Colonic mucosa (tissue), 4 donors: Measurements from ENCODE around the gene TGFBR3L. TPM values are rescaled to one million over a fixed set of nuclear protein-coding genes. Genes with fewer than 3 reads are reported as not detected.

Experiments
- DNase-seq: peaks from one replicate; pipeline ENCODE4 v3.0.0-alpha.2; 2020
- H3K27ac ChIP-seq: fragments of 200-600 bp; one replicate; pipeline ENCODE4 v1.8.0; 2021
- H3K27me3 ChIP-seq: fragments of 200-600 bp; one replicate; pipeline ENCODE4 v1.8.0; 2021
- H3K36me3 ChIP-seq: fragments of 200-600 bp; one replicate; pipeline ENCODE4 v1.8.0; 2021
- H3K4me1 ChIP-seq: fragments of 200-600 bp; one replicate; pipeline ENCODE4 v1.8.0; 2021; ENCODE audit warnings: mild to moderate bottlenecking
- H3K4me3 ChIP-seq: fragments of 200-600 bp; one replicate; pipeline ENCODE4 v1.8.0; 2021
- H3K9ac ChIP-seq, 2 donors: one replicate each; pipeline ENCODE4 v1.7.0; 2013; ENCODE audit warnings: control low read depth in 2 of 2, low read depth in 2 of 2, low read length in 2 of 2
- H3K9me3 ChIP-seq: fragments of 200-600 bp; one replicate; pipeline ENCODE4 v1.8.0; 2021
- intact Hi-C: fragments of 100-400 bp; cut with DNase I; formaldehyde crosslinking; loops from one replicate; pipeline ENCODE4 v1.14.1; 2022
- total RNA-seq, 2 donors: library from RNA; stranded (reverse); fragmentation: NEBNext Ultra II Directional in 1 of 2; extraction: Animal tissue kit (Norgen Biotek cat#: 25700) in 1 of 2; gene quantifications; one replicate each; pipeline ENCODE4 v1.2.1, GENCODE V29; 2021
- TF ChIP-seq, protein P1 (sequence below): fragments of 200-600 bp; IDR thresholded peaks from one replicate; pipeline ENCODE4 v1.8.0; 2022; ENCODE audit warnings: antibody characterized with exemption, mild to moderate bottlenecking
- donor health status: healthy.
- donor health status: DM: no; HTN: no; CAD: no.
- donor health status: DM: no; HTN: no; CAD: no.

The TGFBR3L gene
- total RNA-seq, 2 donors from 2014 or later = not detected

DNA sequence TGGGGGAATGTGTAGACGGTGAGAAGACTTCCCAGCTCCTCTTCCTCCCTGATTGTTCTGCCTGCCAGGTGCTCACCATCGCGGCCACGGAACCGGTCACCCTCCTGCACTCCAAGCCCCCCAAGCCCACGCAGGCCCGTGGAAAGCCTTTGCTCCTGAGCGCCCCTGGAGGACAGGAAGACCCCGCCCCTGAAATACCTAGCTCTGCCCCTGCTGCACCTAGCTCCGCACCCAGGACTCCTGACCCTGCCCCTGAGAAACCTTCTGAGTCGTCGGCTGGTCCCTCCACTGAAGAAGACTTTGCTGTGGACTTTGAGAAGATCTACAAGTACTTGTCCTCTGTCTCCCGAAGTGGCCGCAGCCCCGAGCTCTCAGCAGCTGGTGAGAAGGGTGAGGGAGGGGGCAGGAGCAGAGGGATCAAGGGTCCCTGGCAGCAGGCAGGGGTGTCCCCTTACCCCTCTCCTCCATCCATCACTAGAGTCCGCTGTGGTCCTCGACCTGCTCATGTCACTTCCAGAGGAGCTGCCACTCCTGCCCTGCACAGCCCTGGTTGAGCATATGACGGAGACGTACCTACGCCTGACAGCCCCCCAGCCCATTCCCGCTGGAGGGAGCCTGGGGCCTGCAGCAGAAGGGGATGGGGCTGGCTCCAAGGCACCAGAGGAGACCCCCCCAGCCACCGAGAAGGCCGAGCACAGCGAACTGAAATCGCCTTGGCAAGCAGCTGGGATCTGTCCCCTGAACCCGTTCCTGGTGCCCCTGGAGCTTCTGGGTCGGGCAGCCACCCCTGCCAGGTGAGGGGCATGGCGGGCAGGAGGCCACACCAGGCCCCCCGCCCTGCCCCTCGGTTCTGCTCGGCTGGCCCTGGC is 7.6 kb downstream of the TGFBR3L start:
- Histone ChIP-seq H3K4me3 (no peak overlapping the region), H3K27ac (no peak overlapping the region), H3K9me3 (no peaks in the 10 kb centered on the region), H3K36me3 (no peaks in the 10 kb centered on the region), H3K27me3 (peaks cover 17% of the 10 kb centered on the region), H3K4me1 (peaks cover 6% of the 10 kb centered on the region), H3K9ac (peak overlapping the region in 1 of 2 donors; percentile 3)
- intact Hi-C loops = loop anchor here (10.0 kb wide), 1 partner anchor 67 kb away; no protein-coding TSS in a partner anchor
- TF ChIP-seq, protein P1, sequence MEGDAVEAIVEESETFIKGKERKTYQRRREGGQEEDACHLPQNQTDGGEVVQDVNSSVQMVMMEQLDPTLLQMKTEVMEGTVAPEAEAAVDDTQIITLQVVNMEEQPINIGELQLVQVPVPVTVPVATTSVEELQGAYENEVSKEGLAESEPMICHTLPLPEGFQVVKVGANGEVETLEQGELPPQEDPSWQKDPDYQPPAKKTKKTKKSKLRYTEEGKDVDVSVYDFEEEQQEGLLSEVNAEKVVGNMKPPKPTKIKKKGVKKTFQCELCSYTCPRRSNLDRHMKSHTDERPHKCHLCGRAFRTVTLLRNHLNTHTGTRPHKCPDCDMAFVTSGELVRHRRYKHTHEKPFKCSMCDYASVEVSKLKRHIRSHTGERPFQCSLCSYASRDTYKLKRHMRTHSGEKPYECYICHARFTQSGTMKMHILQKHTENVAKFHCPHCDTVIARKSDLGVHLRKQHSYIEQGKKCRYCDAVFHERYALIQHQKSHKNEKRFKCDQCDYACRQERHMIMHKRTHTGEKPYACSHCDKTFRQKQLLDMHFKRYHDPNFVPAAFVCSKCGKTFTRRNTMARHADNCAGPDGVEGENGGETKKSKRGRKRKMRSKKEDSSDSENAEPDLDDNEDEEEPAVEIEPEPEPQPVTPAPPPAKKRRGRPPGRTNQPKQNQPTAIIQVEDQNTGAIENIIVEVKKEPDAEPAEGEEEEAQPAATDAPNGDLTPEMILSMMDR = no peak
- DNase-seq = no peak

DNA sequence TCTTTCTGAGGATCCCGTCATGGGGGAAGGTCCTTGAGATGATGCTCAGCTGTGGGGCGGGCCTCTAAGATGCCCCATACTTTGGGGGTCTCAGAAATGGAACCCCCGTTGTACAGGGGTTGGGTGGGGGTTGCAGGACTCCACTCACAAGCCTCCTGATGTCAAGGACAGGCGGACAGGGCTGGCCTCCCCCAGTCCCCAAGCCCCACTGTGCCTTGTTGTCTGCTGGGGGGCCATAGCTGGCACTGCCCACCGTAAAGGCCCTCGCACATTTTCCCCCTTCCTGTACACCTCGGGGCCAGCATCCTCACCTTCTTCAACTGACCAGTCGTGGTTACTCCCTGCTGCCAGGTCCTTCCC is 8.2 kb downstream of the TGFBR3L start:
- Histone ChIP-seq H3K4me3 (no peak overlapping the region), H3K9me3 (no peaks in the 10 kb centered on the region), H3K27ac (no peak overlapping the region), H3K9ac (peak overlapping the region in 1 of 2 donors; percentile 3), H3K4me1 (peaks cover 6% of the 10 kb centered on the region), H3K27me3 (peaks cover 10% of the 10 kb centered on the region), H3K36me3 (no peaks in the 10 kb centered on the region)
- intact Hi-C loops = loop anchor here (10.0 kb wide), 1 partner anchor 68 kb away; no protein-coding TSS in a partner anchor
- no peak for DNase-seq
- TF ChIP-seq, protein P1 = no peak

DNA sequence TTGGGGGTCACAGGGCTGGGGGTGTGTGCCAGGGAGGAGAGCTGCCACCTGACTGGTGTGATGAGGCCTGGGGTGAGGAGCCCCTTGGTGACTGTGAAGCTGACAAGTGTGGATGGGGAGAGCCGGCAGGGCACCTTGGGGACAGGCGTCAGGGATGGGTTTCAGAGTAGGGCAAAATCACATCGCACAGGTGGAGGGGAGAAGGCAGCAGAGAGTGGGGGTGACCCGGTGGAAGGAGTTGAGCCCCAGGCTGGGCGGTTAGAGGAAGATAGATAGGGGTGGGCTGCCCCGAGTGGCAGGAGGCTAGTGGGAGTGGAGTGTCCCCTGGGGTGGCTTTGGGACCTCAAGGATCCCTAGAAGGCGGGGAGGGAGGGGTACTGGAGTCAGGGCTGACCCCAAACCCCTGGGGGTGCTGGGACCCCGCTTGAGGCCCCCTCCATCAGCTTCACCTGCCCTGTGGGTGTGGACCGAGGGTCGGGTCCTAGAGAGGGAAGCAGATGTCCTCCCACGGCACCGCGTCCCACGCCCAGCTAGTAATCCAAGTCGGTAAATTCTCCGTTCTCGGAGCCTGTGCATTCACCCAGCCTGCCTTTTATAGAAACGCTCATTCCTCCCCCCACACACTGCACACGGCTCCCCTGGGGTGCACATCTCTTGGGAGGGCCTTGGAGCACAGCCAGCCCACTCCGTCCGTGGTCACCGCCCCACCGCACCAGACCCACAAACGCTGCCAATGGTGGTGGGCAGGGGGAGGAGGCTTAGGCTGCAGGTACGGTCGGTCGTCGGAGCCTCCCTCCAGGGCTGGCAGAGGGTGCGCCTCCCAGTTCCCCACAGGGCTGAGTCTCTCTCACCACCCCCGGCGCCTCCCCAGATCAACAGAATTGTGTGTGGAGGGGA is 8.9 kb downstream of the TGFBR3L start:
- Histone ChIP-seq H3K27ac (no peak overlapping the region), H3K4me3 (no peak overlapping the region), H3K9me3 (no peaks in the 10 kb centered on the region), H3K27me3 (peaks cover 3% of the 10 kb centered on the region), H3K36me3 (no peaks in the 10 kb centered on the region), H3K9ac (no peak overlapping the region), H3K4me1 (peaks cover 6% of the 10 kb centered on the region)
- TF ChIP-seq, protein P1 = no peak
- intact Hi-C loops = loop anchor here (10.0 kb wide), 1 partner anchor 69 kb away; no protein-coding TSS in a partner anchor
- no peak for DNase-seq

DNA sequence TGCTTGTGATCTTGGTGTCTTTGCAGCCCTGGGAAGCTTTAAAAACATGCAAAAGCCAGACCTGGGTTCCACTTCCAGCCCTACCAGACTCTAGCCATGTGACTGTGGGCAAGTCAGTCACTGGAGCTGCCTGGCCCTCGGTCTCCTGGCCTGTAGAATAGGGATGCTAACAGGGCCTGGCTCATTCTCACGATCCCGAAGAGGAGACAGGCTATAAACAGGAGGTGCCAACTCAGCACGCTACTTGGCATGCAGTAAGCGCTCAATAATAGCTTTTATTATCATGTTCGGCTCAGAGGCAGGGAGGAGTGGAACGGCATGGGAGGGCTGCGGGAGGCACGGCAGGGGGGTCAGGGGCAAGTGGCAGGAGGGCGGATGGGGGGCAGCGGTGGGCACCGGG is 9.6 kb downstream of the TGFBR3L start:
- TF ChIP-seq, protein P1 = no peak
- no peaks in the 10 kb centered on the region for H3K9me3 ChIP-seq
- H3K9ac ChIP-seq = no peak overlapping the region
- no peak overlapping the region for H3K4me3 ChIP-seq
- H3K27me3 ChIP-seq = no peaks in the 10 kb centered on the region
- intact Hi-C loops = loop anchor here (10.0 kb wide), 1 partner anchor 69 kb away; no protein-coding TSS in a partner anchor
- DNase-seq = no peak
- no peak overlapping the region for H3K27ac ChIP-seq
- H3K36me3 ChIP-seq = no peaks in the 10 kb centered on the region
- peaks cover 6% of the 10 kb centered on the region for H3K4me1 ChIP-seq

DNA sequence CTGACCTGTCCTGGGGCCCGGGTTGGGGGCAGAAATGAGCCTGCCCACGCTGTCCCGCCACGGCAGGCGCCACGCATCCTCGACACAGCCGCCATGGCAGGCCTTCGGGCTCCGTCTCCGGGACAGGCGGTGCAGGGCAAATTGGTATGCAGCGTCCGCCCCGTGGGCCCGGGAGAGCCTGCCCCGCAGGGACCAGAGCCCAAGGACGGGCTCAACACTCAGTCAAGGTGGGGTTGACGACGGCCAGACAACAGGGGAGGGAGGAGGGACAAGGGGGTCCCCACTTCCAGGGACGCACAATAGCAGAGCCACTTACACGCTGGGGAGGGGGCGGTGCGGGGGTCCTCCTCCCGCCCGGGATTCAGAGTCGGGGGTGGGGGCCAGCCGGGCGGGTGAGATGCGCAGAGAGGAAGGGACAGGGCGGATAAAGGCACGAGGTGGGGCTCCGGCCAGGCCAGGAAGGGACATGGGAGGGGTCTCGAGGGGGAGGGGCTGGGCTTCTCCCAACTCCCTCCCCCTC is 10.1 kb downstream of the TGFBR3L start:
- intact Hi-C loops = loop anchor here (10.0 kb wide), 1 partner anchor 70 kb away; no protein-coding TSS in a partner anchor
- H3K4me1 ChIP-seq = peaks cover 6% of the 10 kb centered on the region
- no peak overlapping the region for H3K9ac ChIP-seq
- H3K4me3 ChIP-seq = no peak overlapping the region
- no peak for DNase-seq
- no peaks in the 10 kb centered on the region for H3K36me3 ChIP-seq
- H3K27ac ChIP-seq = no peak overlapping the region
- no peaks in the 10 kb centered on the region for H3K9me3 ChIP-seq
- TF ChIP-seq, protein P1 = no peak
- no peaks in the 10 kb centered on the region for H3K27me3 ChIP-seq
